ENCODE results near the gene TADA2A. TPM values are rescaled to one million over a fixed set of nuclear protein-coding genes. Genes with fewer than 3 reads are reported as not detected.
"Not testable (repeated sequence)": the region's sequence is repeated elsewhere in the genome, so short reads cannot be mapped to it uniquely, and the experiment has no call there.

The TADA2A gene
- total RNA-seq, 1 donor from 2014 or later: 44.0 TPM

- DNase-seq (ENCODE audit: low spot score in 2 of 2): no peak
- FAIRE-seq: no peak
These were observed 7.4 kb upstream of the TADA2A start for GRCh38 chr17:37399265-37399803.

DNA sequence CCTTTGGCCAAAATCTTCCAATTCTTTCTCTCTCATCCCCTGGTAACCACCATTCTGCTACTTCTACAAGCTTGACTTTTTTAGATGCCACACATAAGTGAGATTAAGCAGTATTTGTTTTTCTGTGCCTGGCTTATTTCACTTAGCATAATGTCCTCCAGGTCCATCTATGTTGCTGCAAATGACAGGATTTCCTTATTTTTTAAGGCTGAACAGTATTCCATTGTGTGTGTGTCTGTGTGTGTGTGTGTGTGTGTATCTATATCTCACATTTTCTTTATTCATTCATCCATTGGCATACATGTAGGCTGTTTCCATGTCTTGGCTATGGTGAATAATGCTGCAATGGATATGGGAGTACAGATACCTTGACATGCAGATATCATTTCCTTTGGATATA, 6.2 kb upstream of the TADA2A start:
- DNase-seq (ENCODE audit: low spot score in 2 of 2) (no peak), FAIRE-seq (no peak)

DNA sequence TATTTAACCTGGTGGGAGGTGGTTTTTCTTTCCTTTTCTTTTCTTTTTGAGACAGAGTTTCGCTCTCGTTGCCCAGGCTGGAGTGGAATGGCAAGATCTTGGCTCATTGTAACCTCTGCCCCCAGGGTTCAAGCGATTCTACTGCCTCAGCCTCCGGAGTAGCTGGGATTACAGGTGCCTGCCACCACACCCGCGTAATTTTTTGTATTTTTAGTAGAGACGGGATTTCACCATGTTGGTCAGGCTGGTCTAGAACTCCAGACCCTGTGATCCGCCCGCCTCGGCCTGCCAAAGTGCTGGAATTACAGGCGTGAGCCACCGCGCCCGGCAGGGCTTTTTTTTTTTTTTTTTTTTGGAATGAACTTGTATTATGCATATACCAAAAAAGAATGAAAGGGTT, 1.2 kb upstream of the TADA2A start:
- not testable (repeated sequence) for DNase-seq (ENCODE audit: low spot score in 2 of 2); FAIRE-seq

- DNase-seq (ENCODE audit: low spot score in 2 of 2): no peak
- FAIRE-seq: no peak
These were observed 591 bp upstream of the TADA2A start for GRCh38 chr17:37405955-37406634.

DNA sequence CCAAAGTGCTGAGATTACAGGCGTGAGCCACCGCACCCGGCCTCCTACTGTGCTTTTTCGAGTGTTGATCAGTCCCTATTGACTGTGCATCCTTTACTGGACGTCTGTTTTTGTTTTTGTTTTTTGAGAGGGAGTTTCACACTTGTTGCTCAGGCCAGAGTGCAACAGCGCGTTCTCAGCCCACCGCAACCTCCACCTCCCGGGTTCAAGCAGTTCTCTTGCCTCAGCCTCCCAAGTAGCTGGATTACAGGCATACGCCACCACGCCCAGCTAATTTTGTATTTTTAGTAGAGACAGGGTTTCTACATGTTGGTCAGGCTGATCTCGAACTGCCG, 1.4 kb downstream of the TADA2A start:
- not testable (repeated sequence) for DNase-seq (ENCODE audit: low spot score in 2 of 2); FAIRE-seq

GRCh38 chr17:37410357-37410756, 3.7 kb downstream of the TADA2A start:
- DNase-seq (ENCODE audit: low spot score in 2 of 2) (no peak), FAIRE-seq (no peak)

GRCh38 chr17:37413875-37414519, 7.3 kb downstream of the TADA2A start:
- DNase-seq (ENCODE audit: low spot score in 2 of 2): no peak
- no peak for FAIRE-seq

DNA sequence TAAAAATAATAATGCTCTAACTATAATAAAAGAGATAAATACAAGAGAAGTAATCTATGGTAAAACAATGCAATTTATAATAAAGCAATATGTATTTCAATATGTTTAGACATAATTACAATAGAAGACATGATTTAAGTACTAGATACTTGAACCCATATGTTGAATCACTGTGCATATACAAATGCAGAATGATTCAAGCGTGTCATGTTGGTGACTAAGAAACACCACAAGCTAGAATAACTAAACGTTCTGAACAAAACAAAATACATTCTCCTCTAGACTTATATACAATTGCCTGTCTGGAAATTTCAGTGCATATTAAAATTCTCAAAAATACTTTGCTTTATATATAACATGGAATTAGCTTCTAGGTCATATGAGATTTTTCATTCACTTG, 11.2 kb downstream of the TADA2A start:
- no peak for DNase-seq (ENCODE audit: low spot score in 2 of 2)
- FAIRE-seq: no peak

DNA sequence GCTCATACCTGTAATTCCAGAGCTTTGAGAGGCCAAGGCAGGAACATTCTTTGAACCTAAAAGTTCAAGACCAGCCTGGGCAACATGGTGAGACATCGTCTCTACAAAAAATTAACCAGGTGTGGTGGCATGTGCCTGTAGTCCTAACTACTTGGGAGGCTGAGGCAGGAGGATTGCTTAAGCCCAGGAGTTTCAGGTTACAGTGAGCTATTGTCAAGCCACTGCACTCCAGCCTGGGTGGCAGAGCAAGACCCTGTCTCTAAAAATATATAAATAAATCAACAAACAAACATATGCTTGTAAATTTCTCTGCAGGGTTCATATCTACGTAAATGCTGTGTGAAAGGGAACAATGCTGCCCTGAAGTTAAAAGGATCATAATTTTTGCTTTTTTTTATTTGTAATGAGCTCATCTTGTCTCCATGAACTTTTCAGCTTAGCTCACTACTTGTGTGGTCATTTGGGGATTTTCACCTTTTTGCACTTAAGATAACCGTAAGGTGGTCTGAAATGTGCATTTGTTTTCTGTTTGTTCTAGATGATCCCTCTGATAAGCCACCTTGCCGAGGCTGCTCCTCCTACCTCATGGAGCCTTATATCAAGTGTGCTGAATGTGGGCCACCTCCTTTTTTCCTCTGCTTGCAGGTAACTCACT, 16.4 kb downstream of the TADA2A start:
- FAIRE-seq (no peak), DNase-seq (ENCODE audit: low spot score in 2 of 2) (no peak)

GRCh38 chr17:37425268-37425667, 18.6 kb downstream of the TADA2A start:
- no peak for FAIRE-seq
- DNase-seq (ENCODE audit: low spot score in 2 of 2): no peak

DNA sequence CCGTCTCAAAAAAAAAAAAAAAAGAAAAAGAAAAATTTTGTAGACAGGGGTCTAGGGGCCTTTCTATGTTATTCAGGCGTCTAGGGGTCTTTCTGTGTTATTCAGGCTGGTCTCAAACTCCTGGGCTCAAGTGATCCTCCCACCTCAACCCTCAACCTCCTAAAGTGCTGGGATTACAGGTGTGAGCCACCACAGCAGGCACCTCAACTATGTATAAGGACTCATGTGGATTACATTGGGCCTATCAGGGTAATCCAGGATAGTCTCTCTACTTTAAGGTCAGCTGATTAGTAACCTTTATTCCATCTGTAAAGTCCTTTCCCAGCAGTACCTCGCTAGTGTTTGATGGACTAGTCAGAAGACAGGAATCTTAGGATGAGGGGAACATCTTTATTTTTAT, 22.4 kb downstream of the TADA2A start:
- no peak for DNase-seq (ENCODE audit: low spot score in 2 of 2)
- no peak for FAIRE-seq

GRCh38 chr17:37429453-37429852, 22.8 kb downstream of the TADA2A start:
- FAIRE-seq: no peak

GRCh38 chr17:37430051-37430627, 23.5 kb downstream of the TADA2A start:
- DNase-seq (ENCODE audit: low spot score in 2 of 2): no peak
- no peak for FAIRE-seq

More at GRCh38 chr17:37429453-37429852, 22.8 kb downstream of the TADA2A start:
- no peak for DNase-seq (ENCODE audit: low spot score in 2 of 2)

DNA sequence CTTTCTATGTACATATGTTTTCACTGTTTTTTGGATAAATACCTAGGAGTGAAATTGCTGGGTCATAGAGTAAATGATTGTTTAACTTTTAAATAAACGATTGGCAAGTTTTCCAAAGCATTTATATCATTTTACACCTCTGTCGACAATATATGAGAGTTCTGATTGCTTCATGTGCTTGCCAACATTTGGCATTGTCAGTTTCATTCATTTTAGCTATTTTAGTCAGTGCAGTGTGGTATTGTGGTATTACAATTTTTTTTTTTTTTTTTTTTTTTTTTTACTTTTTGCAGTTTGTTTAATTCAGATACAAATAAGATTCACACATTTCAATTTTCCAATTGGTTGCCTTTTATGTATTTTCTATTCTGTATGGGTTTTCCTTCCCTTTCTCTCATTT, 26.0 kb downstream of the TADA2A start:
- no peak for FAIRE-seq
- DNase-seq (ENCODE audit: low spot score in 2 of 2): no peak

DNA sequence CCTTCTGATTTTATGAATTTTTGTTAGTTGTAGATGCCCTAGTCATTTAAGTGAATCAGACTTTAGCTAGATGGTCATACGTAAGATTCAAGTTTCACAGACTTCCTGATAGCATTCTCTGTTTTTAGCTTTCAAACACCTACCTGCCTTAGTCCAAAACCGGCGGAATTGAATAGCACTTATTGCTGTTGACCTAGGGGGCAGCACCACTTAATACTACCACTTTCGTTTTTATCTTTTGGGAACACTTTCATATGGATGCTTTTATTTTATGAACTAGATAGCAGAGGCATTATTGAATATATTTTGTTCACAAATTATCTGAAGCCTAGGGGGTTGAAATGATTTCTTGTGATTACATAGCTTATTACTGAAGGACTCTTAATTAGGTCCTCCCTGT, 31.5 kb downstream of the TADA2A start:
- no peak for DNase-seq (ENCODE audit: low spot score in 2 of 2)
- no peak for FAIRE-seq

DNA sequence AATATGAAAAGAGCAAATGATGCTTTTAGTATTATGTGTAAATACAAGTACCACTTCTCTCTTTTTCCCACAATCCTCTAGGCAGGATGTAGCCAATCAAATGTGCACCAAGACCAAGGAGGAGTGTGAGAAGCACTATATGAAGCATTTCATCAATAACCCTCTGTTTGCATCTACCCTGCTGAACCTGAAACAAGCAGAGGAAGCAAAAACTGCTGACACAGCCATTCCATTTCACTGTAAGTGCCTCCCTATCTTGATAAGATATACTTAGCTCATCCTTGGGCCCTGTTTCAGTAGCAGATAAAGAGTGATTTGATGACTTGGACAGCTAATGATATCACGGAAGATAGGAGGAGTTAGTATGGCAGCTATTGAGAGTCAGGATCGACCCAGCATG, 33.7 kb downstream of the TADA2A start:
- DNase-seq (ENCODE audit: low spot score in 2 of 2) (no peak), FAIRE-seq (no peak)

GRCh38 chr17:37441369-37442014, 34.8 kb downstream of the TADA2A start:
- not testable (repeated sequence) for FAIRE-seq; DNase-seq (ENCODE audit: low spot score in 2 of 2)

DNA sequence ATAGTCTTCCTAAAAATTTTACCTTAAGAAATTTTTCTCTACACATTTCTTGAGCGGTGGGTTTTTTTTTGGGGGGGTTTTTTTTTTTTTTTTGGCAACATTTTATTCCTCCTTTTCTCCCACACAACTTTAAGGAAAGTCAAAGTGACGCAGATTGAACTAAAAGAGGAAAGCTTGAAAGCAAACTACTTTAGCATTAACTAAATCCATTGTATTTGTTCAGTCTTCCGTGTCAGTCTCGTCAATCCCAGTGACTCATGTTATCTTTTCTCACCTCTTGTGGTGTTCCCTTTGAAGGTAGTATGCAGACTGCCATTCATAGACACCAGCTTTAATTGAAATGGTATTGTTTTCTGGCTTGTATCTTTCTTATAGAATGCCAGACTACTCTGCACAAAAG, 39.3 kb downstream of the TADA2A start:
- DNase-seq (ENCODE audit: low spot score in 2 of 2): no peak
- no peak for FAIRE-seq

DNA sequence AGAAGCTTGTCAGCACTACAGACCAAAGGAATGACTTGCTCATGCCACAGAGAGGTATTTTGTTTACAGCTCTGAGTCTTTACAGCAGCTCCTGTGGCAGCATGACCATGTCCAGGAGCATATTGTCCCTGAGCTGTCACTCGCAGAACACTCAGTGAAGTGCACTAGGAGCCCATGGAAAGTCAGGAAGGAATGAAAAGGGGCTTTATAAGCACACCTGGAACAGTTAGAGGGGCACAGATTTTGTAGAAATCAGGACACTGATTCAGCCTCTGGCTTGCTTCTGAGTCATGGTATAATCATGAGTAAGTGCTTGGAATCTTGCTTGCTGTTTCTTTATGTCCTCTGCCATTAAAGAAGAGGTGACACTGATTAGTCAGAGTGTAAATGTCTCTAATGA, 41.0 kb downstream of the TADA2A start:
- DNase-seq (ENCODE audit: low spot score in 2 of 2) (no peak), FAIRE-seq (no peak)

- DNase-seq (ENCODE audit: low spot score in 2 of 2) (no peak), FAIRE-seq (no peak)
These were observed 43.4 kb downstream of the TADA2A start for GRCh38 chr17:37450112-37450511.

GRCh38 chr17:37457801-37458200, 51.1 kb downstream of the TADA2A start:
- not testable (repeated sequence) for FAIRE-seq; DNase-seq (ENCODE audit: low spot score in 2 of 2)

Measured in frontal cortex (tissue), 4 donors.